HFF-Myc (cell line): Measurements from ENCODE around the gene DPY19L2.
"Not testable (repeated sequence)": the region's sequence is repeated elsewhere in the genome, so short reads cannot be mapped to it uniquely, and the experiment has no call there.

Experiments
- DNase-seq: peaks from one replicate; pipeline ENCODE4 v3.0.0-alpha.2; 2011; ENCODE audit warnings: low read depth; ENCODE audit errors: extremely low read depth
- H3K4me3 ChIP-seq: replicated peaks from 2 replicates; pipeline ENCODE4 v1.5.1; 2011; ENCODE audit warnings: low read depth, mild to moderate bottlenecking, control low read depth, low read length

DPY19L2 gene

GRCh38 chr12:63682617-63683016, 14.3 kb upstream of the DPY19L2 start:
- not testable (repeated sequence) for DNase-seq, H3K4me3 ChIP-seq

GRCh38 chr12:63680758-63681157, 12.5 kb upstream of the DPY19L2 start:
- not testable (repeated sequence) for H3K4me3 ChIP-seq, DNase-seq

GRCh38 chr12:63672550-63672949, 4.3 kb upstream of the DPY19L2 start:
- not testable (repeated sequence) for H3K4me3 ChIP-seq, DNase-seq

- H3K4me3 ChIP-seq, DNase-seq: not testable (repeated sequence)
These were observed 1.6 kb upstream of the DPY19L2 start for GRCh38 chr12:63669936-63670335.

GRCh38 chr12:63669427-63669826, 1.1 kb upstream of the DPY19L2 start:
- peak overlapping the region; percentile 80 for H3K4me3 ChIP-seq
- DNase-seq = not testable (repeated sequence)

GRCh38 chr12:63668800-63669365, 590 bp upstream of the DPY19L2 start:
- H3K4me3 ChIP-seq = peak overlapping the region; percentile 80
- DNase-seq = not testable (repeated sequence)

- H3K4me3 ChIP-seq, DNase-seq: not testable (repeated sequence)
These were observed 5.3 kb downstream of the DPY19L2 start for GRCh38 chr12:63663005-63663404.

GRCh38 chr12:63658501-63658900, 9.8 kb downstream of the DPY19L2 start:
- DNase-seq, H3K4me3 ChIP-seq: not testable (repeated sequence)

- H3K4me3 ChIP-seq, DNase-seq: not testable (repeated sequence)
These were observed 11.9 kb downstream of the DPY19L2 start for GRCh38 chr12:63656407-63656806.

GRCh38 chr12:63655543-63656257, 12.6 kb downstream of the DPY19L2 start:
- not testable (repeated sequence) for H3K4me3 ChIP-seq, DNase-seq

- not testable (repeated sequence) for H3K4me3 ChIP-seq, DNase-seq
These were observed 13.8 kb downstream of the DPY19L2 start for GRCh38 chr12:63654481-63654880.

- DNase-seq, H3K4me3 ChIP-seq: not testable (repeated sequence)
These were observed 18.8 kb downstream of the DPY19L2 start for GRCh38 chr12:63649517-63649916.

GRCh38 chr12:63643381-63644140, 24.7 kb downstream of the DPY19L2 start:
- peak; percentile 27 for DNase-seq
- H3K4me3 ChIP-seq = not testable (repeated sequence)

GRCh38 chr12:63624258-63624657, 44.0 kb downstream of the DPY19L2 start:
- not testable (repeated sequence) for DNase-seq, H3K4me3 ChIP-seq

- not testable (repeated sequence) for H3K4me3 ChIP-seq, DNase-seq
These were observed 52.7 kb downstream of the DPY19L2 start for GRCh38 chr12:63615544-63615943.

GRCh38 chr12:63611285-63611684, 57.0 kb downstream of the DPY19L2 start:
- not testable (repeated sequence) for H3K4me3 ChIP-seq, DNase-seq

- not testable (repeated sequence) for DNase-seq, H3K4me3 ChIP-seq
These were observed 59.0 kb downstream of the DPY19L2 start for GRCh38 chr12:63609281-63609680.

- DNase-seq, H3K4me3 ChIP-seq: not testable (repeated sequence)
These were observed 63.3 kb downstream of the DPY19L2 start for GRCh38 chr12:63604985-63605384.

- not testable (repeated sequence) for DNase-seq, H3K4me3 ChIP-seq
These were observed 73.5 kb downstream of the DPY19L2 start for GRCh38 chr12:63594828-63595227.
